Activated CD8-positive, alpha-beta memory T cell treated with anti-CD3 and anti-CD28 coated beads, Interleukin-2, amount 10 ng/mL, durations not matched to agents 7 days and 5 days (primary cell): Measurements from ENCODE around the gene INPP5A. TPM values are rescaled to one million over a fixed set of nuclear protein-coding genes. Genes with fewer than 3 reads are reported as not detected.

Experiments
- ATAC-seq: fragments of 150-1000 bp; cut with Tn5 transposase; one replicate; pipeline ENCODE4 v1.10.0; 2021; ENCODE audit warnings: moderate library complexity
- CTCF ChIA-PET: fragments of 350-600 bp; sonication (Branson Sonifier 250); formaldehyde crosslinking; loops from one replicate; lab custom pipeline; 2021; ENCODE audit warnings: antibody characterized with exemption; lab: Charles Lee
- DNase-seq: peaks from one replicate; pipeline ENCODE4 v3.0.0-alpha.2; 2020
- H3K27ac Mint-ChIP-seq: one replicate; pipeline ENCODE4 v1.8.0; 2021; ENCODE audit warnings: mild to moderate bottlenecking, mixed read lengths
- H3K27me3 Mint-ChIP-seq: one replicate; pipeline ENCODE4 v1.8.0; 2021; ENCODE audit warnings: mixed read lengths
- H3K36me3 Mint-ChIP-seq: one replicate; pipeline ENCODE4 v1.8.0; 2021; ENCODE audit warnings: mild to moderate bottlenecking, mixed read lengths
- H3K4me1 Mint-ChIP-seq: one replicate; pipeline ENCODE4 v1.8.0; 2021; ENCODE audit warnings: mixed read lengths
- H3K4me3 Mint-ChIP-seq: one replicate; pipeline ENCODE4 v1.8.0; 2021; ENCODE audit warnings: mild to moderate bottlenecking, moderate library complexity, mixed read lengths
- H3K9me3 Mint-ChIP-seq: one replicate; pipeline ENCODE4 v1.8.0; 2022; ENCODE audit warnings: low read depth, mixed read lengths
- total RNA-seq, 2 experiments: library from RNA; stranded (reverse); gene quantifications; one replicate each; pipeline ENCODE4 v1.2.3, GENCODE V29; 2021

Gene INPP5A
- total RNA-seq, 2 experiments from 2014 or later: 6.6 to 7.0 TPM

DNA sequence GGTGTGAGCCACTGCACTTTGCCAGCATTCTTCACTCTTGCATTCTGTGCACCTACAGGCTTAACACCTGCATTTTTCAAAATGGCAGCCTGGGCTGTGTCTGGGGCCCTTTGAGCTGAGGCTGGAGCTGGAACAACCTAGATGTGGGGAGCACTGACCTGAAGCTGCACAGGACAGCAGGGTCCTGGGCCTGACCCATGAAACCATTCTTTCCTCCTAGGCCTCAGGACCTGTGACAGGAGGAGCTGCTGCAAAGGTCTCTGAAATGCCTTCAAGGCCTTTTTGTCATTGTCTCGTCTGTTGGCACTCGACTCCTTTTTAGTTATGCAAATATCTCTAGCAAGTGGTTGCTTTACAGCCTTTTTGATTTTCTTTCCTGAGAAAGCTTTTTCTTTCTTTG is 82.3 kb downstream of the INPP5A start:
- CTCF ChIA-PET: no interaction called here
- no peak overlapping the region for H3K27ac Mint-ChIP-seq

GRCh38 chr10:132624061-132624846 is 86.7 kb downstream of the INPP5A start:
- H3K4me1 Mint-ChIP-seq: no peaks in the 10 kb centered on the region
- H3K4me3 Mint-ChIP-seq: no peak overlapping the region
- DNase-seq: no peak
- H3K27me3 Mint-ChIP-seq: peaks cover 10% of the 10 kb centered on the region
- peaks cover 11% of the 10 kb centered on the region for H3K36me3 Mint-ChIP-seq
- peaks cover 9% of the 10 kb centered on the region for H3K9me3 Mint-ChIP-seq
- CTCF ChIA-PET: interaction anchor here (1.0 kb wide), 1 partner anchor 53 kb away, joined by 3 read pairs; no protein-coding TSS in a partner anchor
- ATAC-seq: no peak
- H3K27ac Mint-ChIP-seq: no peak overlapping the region

More for the DNA sequence above, 82.3 kb downstream of the INPP5A start:
- ATAC-seq (no peak), DNase-seq (no peak)
- peaks cover 21% of the 10 kb centered on the region for H3K36me3 Mint-ChIP-seq
- H3K4me3 Mint-ChIP-seq: no peak overlapping the region
- peaks cover 16% of the 10 kb centered on the region for H3K4me1 Mint-ChIP-seq
- H3K27me3 Mint-ChIP-seq: peaks cover 18% of the 10 kb centered on the region
- H3K9me3 Mint-ChIP-seq: peaks cover 13% of the 10 kb centered on the region

DNA sequence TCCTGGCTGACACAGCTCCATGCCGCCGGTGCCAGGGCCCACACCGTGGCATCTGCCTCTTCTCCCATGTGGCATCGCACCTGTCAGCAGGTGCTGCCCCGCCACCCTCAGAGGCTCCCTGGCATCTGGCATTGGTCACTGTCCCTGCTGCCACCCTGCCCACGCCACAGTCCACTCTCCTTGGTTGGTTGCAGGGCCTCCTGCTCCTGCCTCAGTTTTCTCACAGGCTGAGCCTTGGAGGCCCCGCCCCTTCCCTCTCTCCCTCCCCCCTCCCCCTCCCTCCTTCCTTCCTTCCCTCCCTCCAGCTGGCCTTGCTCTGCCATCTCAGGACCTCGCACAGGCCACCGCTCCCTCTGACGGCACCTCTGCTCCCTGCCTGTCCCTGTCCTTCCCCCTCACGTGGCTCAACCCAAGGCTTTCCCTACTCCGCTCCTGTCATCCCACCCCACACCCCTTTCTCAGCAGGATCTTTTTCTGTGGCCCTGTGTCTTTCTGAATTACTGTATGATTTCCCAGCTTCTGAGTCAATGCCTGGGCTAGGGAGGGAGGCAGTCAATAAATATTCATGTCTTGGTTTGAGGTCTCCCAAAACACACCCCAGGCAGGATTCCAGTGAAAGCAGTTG is 87.4 kb downstream of the INPP5A start:
- Mint-ChIP-seq H3K4me1 (peaks cover under 1% of the 10 kb centered on the region), H3K27ac (no peak overlapping the region), H3K36me3 (peaks cover 9% of the 10 kb centered on the region), H3K4me3 (no peak overlapping the region), H3K27me3 (peaks cover 10% of the 10 kb centered on the region), H3K9me3 (peaks cover 9% of the 10 kb centered on the region)
- ATAC-seq (no peak), DNase-seq (no peak)
- CTCF ChIA-PET: no interaction called here

DNA sequence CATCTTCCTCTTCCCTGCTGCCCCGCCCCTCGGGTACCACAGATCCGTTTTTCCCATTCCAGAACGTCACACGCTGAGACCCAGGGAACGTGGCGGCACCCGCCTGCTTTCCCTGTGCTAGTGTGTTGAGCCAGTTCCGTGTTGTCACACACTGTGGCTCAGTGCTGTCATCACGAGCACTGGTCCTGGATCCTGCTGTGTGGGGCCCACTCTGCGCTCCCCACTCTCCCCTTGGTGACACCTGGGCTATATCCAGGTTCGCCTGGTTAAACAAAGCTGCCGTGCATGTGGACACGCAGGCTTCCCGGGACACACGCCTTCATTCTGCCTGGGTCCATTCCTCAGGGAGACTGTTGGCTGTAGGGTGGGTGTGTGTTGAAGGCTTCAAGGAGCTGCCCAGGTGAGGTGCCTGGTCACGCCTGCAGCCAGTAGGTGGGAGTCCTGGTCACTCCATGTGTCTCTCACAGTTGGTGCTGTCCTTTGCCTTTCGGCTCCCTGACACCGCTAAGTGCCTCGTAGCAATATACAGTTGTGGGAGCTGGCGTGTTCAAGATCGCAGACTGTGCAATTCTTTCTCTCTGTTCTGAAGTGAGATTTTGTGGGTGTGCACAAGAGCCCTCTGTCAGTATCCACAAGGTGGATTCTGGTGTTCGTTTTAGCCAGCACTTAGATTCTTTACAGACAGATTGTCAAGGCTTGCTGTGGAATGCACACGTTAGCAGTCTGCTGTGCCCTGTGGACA is 88.6 kb downstream of the INPP5A start:
- peaks cover 4% of the 10 kb centered on the region for H3K36me3 Mint-ChIP-seq
- H3K27me3 Mint-ChIP-seq: peaks cover 4% of the 10 kb centered on the region
- H3K4me3 Mint-ChIP-seq: no peak overlapping the region
- DNase-seq (no peak), ATAC-seq (no peak)
- CTCF ChIA-PET: no interaction called here
- peaks cover 5% of the 10 kb centered on the region for H3K4me1 Mint-ChIP-seq
- H3K9me3 Mint-ChIP-seq: peaks cover 6% of the 10 kb centered on the region
- no peak overlapping the region for H3K27ac Mint-ChIP-seq

DNA sequence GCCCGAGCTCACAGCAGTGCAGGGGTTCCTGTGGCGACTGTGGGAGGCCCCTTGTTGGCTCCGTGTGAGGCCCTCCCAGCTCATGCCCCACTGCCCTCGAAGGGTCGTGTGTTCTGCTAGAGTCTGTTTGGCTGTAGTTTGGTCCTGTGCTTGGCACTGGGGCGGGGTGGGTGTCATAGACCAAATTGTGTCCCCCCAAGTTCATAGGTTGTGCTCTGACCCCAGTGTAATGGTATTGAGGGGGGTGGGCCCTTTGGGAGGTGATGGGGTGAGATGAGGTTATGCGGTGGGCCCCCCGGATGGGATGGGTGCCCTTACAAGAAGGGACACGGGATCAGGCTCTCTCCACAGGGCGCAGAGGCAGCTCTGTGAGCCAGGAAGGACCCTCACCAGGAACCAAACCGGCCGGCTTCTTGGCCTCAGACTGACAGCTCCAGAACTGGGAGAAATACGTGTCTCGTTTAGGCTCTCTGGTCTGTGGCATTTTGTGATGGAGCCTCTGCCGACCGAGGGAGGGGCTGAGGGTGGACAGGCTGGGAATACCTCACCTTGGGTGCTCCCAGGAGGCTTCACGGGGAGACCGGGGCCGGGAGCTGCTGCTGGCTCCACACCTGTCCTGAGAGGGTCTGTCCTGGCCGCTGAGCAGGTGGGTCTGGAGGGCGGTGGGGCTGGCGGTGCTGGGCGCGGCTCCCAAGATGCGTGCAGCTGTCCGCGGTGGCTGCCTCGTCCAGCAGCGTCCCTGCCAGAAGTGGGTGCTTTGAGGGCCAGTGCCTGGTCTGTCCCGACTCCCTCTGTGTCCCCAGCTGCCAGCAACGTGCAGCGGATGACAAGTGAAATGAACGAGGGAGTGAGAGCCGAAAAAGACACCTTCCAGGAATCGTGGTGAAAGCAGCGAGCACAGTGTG is 89.4 kb downstream of the INPP5A start:
- ATAC-seq (no peak), DNase-seq (no peak)
- Mint-ChIP-seq H3K9me3 (no peaks in the 10 kb centered on the region), H3K4me1 (peaks cover 5% of the 10 kb centered on the region), H3K27ac (no peak overlapping the region), H3K27me3 (no peaks in the 10 kb centered on the region), H3K4me3 (no peak overlapping the region), H3K36me3 (no peaks in the 10 kb centered on the region)
- CTCF ChIA-PET: interaction anchor here (1.0 kb wide), 1 partner anchor 237 kb away, joined by 3 read pairs; no protein-coding TSS in a partner anchor

DNA sequence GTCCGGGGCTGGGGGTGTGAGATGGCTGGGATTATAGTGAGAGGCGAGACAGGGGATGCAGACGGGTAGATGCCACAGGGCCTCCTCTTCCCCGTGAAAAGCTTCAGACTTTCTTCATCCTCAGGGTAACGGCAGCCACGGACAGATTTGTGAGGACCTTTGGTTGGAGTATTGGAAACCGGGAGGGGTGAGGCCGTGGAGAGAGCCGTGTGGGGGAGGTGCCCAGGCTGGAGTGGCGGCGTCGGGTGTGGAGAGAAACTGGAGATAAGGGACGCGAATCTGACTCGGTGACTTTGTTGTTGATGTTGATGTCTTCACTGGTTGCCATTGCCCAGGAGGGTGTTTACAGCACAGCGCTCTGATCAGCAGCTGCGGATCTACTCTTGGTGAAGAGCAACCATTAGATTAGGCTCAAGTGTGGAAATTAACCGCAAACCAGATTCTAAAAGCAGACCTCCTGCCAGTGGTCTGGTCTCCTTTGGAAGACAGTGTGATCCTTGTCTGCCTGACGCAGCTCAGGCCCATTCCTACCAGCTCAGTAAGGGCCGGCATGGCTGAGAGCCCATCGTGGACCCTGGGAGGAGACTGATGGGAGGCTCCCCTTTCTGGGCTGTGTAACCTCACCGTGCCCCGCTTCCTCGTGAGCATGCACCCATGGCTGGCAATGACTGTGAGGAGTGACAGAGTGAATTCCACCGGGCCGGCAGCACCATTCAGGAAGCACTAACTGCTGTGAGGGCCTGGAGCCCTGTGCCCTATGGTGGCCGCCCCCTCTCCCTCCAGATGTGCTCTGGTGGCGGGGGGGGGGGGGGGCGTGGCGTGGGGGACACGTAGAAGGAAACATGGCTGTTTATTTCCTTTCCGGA is 90.3 kb downstream of the INPP5A start:
- DNase-seq: no peak
- H3K36me3 Mint-ChIP-seq: no peaks in the 10 kb centered on the region
- no peak overlapping the region for H3K4me3 Mint-ChIP-seq
- H3K27me3 Mint-ChIP-seq: no peaks in the 10 kb centered on the region
- H3K9me3 Mint-ChIP-seq: no peaks in the 10 kb centered on the region
- no peak overlapping the region for H3K27ac Mint-ChIP-seq
- no peak for ATAC-seq
- peaks cover 5% of the 10 kb centered on the region for H3K4me1 Mint-ChIP-seq
- CTCF ChIA-PET: interaction anchor here (1.0 kb wide), 1 partner anchor 238 kb away, joined by 3 read pairs; no protein-coding TSS in a partner anchor

DNA sequence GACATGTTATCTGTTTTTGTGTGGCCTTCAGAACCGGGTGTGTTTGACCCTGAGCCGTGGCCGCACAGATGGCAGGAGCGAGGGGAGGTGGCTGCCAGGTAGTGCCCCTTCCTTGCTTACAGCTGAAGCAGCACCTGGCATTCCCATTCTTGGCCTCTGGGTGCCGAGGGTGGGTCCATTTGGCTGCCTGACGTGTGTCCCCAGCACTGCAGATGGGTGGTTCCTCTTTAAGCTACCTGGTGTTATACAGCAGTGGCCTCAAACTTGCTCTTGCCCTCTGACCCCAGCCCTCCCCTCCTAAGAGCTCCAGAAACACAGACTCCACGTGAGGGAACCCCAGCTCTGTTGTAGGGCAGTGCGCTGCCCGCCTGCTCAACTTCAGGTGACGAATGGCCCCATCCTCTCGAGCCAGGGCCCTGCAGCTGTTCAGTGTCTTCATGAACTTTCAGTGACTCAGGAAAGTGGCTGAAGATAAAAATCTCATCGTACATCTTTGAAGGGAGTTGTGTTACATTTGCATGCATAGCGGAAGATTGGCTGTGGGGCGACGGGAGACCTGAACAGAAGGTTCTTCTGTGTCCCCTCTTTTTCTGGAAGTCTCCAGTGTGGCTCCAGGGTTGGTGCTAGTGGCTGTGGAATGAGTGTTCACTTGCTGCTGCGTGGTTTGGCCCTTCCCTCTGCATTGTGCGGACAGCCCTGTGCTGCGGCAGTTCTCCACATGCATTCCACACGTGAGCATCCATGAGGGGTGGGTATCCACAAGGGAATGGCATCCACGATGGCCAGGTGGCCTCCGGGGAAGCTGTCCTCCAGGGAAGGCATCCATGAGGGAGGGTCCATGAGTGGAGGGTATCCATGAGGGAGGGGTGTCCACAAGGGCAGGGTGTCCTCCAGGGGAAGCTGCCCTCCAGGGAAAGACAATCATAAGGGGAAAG is 91.6 kb downstream of the INPP5A start:
- no peaks in the 10 kb centered on the region for H3K36me3 Mint-ChIP-seq

DNA sequence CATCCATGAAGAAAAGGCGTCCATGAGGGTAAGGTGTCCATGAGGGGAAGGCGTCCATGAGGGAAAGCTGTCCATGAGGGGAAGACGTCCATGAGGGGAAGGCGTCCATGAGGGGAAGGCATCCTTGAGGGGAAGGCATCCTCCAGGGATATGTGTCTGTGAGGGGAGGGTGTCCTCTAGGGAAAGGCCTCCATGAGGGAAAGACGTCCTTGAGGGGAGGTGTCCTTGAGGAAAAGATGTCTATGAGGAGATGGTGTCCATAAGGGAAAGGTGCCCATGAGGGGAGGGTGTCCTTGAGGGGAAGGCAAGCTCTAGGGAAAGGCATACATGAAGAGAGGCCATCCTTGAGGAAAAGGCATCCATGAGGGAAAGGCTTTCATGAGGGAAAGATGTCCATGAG is 92.6 kb downstream of the INPP5A start:
- peaks cover 5% of the 10 kb centered on the region for H3K4me1 Mint-ChIP-seq
- no peaks in the 10 kb centered on the region for H3K27me3 Mint-ChIP-seq
- H3K36me3 Mint-ChIP-seq: no peaks in the 10 kb centered on the region
- CTCF ChIA-PET: no interaction called here
- no peak overlapping the region for H3K27ac Mint-ChIP-seq
- H3K9me3 Mint-ChIP-seq: no peaks in the 10 kb centered on the region
- ATAC-seq: no peak
- no peak for DNase-seq
- H3K4me3 Mint-ChIP-seq: no peak overlapping the region

More for the DNA sequence above, 91.6 kb downstream of the INPP5A start:
- CTCF ChIA-PET: no interaction called here
- Mint-ChIP-seq H3K9me3 (no peaks in the 10 kb centered on the region), H3K4me3 (no peak overlapping the region), H3K27ac (no peak overlapping the region), H3K27me3 (no peaks in the 10 kb centered on the region), H3K4me1 (peaks cover 5% of the 10 kb centered on the region)
- ATAC-seq: no peak
- DNase-seq: no peak

GRCh38 chr10:132630666-132631337 is 93.2 kb downstream of the INPP5A start:
- H3K4me3 Mint-ChIP-seq: no peak overlapping the region
- no peaks in the 10 kb centered on the region for H3K27me3 Mint-ChIP-seq
- no peak for ATAC-seq
- H3K27ac Mint-ChIP-seq: no peak overlapping the region
- H3K4me1 Mint-ChIP-seq: peaks cover 5% of the 10 kb centered on the region
- no peak for DNase-seq
- CTCF ChIA-PET: no interaction called here
- H3K36me3 Mint-ChIP-seq: no peaks in the 10 kb centered on the region
- no peaks in the 10 kb centered on the region for H3K9me3 Mint-ChIP-seq

DNA sequence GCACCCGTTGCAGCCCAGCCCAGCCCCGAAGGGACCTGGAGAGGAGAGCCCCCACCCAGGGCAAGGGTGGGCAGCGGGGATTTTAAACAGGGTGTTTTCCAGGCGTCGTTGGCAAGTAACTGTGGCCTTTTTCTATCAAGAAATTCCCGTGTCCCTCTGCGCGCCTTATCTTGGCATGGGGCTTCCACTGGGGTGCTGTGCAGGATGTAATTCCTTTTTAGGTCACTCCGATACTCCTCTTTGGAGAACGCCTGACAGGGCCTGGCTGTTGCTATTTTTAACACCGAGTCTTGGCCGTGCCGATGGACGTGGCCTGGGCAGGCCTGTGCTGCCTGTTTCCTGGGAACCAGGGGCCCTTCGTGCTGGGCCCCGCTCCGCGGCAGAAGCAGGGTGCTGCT is 93.8 kb downstream of the INPP5A start:
- no peak for DNase-seq
- no peak overlapping the region for H3K27ac Mint-ChIP-seq
- H3K4me1 Mint-ChIP-seq: peaks cover 5% of the 10 kb centered on the region
- H3K4me3 Mint-ChIP-seq: no peak overlapping the region
- H3K36me3 Mint-ChIP-seq: no peaks in the 10 kb centered on the region
- ATAC-seq: no peak
- peaks cover 2% of the 10 kb centered on the region for H3K27me3 Mint-ChIP-seq
- CTCF ChIA-PET: no interaction called here
- no peaks in the 10 kb centered on the region for H3K9me3 Mint-ChIP-seq

DNA sequence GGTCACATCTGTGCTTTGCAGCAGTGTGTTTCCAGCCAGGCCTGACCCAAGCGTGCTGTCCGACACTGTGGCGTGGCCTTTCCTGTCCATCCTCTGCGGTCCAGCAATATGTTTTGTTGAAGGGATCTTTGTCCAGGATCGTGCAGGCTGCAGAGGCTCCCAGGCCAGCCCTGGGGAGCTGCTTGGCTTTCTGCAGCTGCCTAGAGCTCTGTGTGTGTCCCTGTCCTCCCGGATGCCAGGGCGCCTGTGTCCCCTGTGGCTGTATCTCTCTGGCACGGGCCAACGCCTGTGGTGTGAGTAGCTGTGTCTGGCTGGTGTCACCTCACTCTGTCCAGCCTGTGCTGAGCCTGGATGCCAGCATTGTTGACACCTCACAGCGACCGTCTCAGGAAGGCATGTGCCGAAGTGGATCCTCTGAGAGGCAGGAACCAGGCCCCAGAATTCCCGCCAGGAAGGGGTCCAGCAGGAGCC is 94.5 kb downstream of the INPP5A start:
- no peaks in the 10 kb centered on the region for H3K9me3 Mint-ChIP-seq
- no peak overlapping the region for H3K4me3 Mint-ChIP-seq
- peaks cover 2% of the 10 kb centered on the region for H3K27me3 Mint-ChIP-seq
- H3K36me3 Mint-ChIP-seq: no peaks in the 10 kb centered on the region
- DNase-seq (no peak), ATAC-seq (no peak)
- H3K4me1 Mint-ChIP-seq: peaks cover 5% of the 10 kb centered on the region
- CTCF ChIA-PET: no interaction called here
- H3K27ac Mint-ChIP-seq: no peak overlapping the region
